SJCRH30 (cell line): Measurements from ENCODE around the gene GABPB1. TPM values are rescaled to one million over a fixed set of nuclear protein-coding genes. Genes with fewer than 3 reads are reported as not detected.
A peak's percentile ranks its signal among the peaks of the same experiment; 100 is the strongest.

Experiments used
- DNase-seq, 2 experiments: peaks; one replicate each; pipeline ENCODE4 v3.0.0-alpha.2; 2015 to 2020
- H3K27ac ChIP-seq: fragments of 250-450 bp; sonication (Bioruptor Pico); 2 replicates; pipeline ENCODE4 v1.5.1; 2020; ENCODE audit warnings: mild to moderate bottlenecking, moderate library complexity
- H3K27me3 ChIP-seq: fragments of 250-450 bp; sonication (Bioruptor Pico); 2 replicates; pipeline ENCODE4 v1.5.1; 2020; ENCODE audit warnings: mild to moderate bottlenecking, moderate library complexity
- H3K36me3 ChIP-seq: fragments of 250-450 bp; sonication (Bioruptor Pico); 2 replicates; pipeline ENCODE4 v1.5.1; 2020; ENCODE audit warnings: mild to moderate bottlenecking, moderate library complexity
- H3K4me1 ChIP-seq: fragments of 250-450 bp; sonication (Bioruptor Pico); 2 replicates; pipeline ENCODE4 v1.5.1; 2020; ENCODE audit warnings: mild to moderate bottlenecking, moderate library complexity
- H3K4me3 ChIP-seq: fragments of 250-450 bp; sonication (Bioruptor Pico); 2 replicates; pipeline ENCODE4 v1.5.1; 2020; ENCODE audit warnings: mild to moderate bottlenecking, moderate library complexity
- H3K9me3 ChIP-seq: fragments of 250-450 bp; sonication (Bioruptor Pico); replicated peaks from 2 replicates; pipeline ENCODE4 v1.5.1; 2020; ENCODE audit warnings: mild to moderate bottlenecking, moderate library complexity
- total RNA-seq: library from RNA; depleted of rRNA; stranded (reverse); fragments of >200 nt; shearing (Covaris generic); gene quantifications from 2 replicates; pipeline ENCODE4 v1.2.3, GENCODE V29; 2014

GABPB1 gene
- total RNA-seq, 1 experiment from 2014 or later, result 41.4 TPM

DNA sequence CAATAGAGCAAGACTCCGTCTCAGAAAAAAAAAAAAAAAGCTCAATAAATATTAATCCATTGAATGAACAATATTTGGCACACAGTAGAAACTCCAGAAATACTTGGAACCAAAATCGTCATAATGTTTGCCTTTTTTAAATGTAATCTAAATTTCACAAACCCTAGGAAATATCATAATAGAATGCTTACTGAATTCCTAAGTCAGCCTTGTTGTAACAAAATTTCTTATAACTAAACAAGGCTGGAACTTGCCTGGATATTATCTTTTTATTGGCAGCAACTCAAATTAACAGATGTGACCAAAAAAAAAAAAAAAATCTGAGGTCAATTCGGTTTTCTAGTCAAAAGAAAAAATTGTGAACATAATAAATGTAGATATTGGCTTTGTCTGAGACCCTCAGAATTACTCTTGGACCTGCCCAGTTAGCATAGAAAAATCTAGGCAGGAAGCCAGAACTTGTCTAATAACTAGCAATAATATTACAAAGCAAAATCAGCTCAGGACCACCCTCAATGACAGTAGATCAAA lies 33.3 kb downstream of the GABPB1 start:
- no peak overlapping the region for H3K27ac ChIP-seq
- DNase-seq, result no peak
- no peaks in the 10 kb centered on the region for H3K4me1 ChIP-seq

DNA sequence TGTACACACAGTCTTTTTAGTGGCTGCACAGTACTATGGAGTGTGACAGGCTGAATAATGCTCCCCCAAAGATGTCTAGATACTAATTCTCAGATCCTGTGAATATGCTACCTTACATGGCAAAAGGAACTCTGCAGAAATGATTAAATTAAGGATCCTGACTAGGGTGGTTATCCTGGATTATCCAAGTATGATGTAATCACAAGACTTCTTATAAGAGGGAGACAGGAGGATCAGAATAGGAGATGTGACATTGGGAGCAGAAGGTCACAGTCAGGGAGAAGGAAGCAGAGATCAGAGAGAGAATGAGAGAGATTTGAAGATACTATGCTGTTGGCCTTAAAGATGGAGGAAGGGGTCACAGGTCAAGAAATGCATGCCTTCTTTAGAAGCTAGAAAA lies 34.5 kb downstream of the GABPB1 start:
- Histone ChIP-seq H3K4me1 (no peaks in the 10 kb centered on the region), H3K27me3 (no peaks in the 10 kb centered on the region), H3K9me3 (no peaks in the 10 kb centered on the region), H3K36me3 (no peaks in the 10 kb centered on the region), H3K27ac (no peak overlapping the region), H3K4me3 (no peak overlapping the region)
- no peak for DNase-seq

More for the DNA sequence above, 33.3 kb downstream of the GABPB1 start:
- Histone ChIP-seq H3K9me3 (no peaks in the 10 kb centered on the region), H3K4me3 (no peak overlapping the region), H3K36me3 (no peaks in the 10 kb centered on the region), H3K27me3 (no peaks in the 10 kb centered on the region)

- no peaks in the 10 kb centered on the region for H3K36me3 ChIP-seq
- no peaks in the 10 kb centered on the region for H3K9me3 ChIP-seq
- no peak overlapping the region for H3K4me3 ChIP-seq
- H3K27me3 ChIP-seq, result no peaks in the 10 kb centered on the region
- H3K4me1 ChIP-seq, result no peaks in the 10 kb centered on the region
- H3K27ac ChIP-seq, result no peak overlapping the region
- DNase-seq, result no peak
Measured at GRCh38 chr15:50318697-50319096, 36.3 kb downstream of the GABPB1 start.

DNA sequence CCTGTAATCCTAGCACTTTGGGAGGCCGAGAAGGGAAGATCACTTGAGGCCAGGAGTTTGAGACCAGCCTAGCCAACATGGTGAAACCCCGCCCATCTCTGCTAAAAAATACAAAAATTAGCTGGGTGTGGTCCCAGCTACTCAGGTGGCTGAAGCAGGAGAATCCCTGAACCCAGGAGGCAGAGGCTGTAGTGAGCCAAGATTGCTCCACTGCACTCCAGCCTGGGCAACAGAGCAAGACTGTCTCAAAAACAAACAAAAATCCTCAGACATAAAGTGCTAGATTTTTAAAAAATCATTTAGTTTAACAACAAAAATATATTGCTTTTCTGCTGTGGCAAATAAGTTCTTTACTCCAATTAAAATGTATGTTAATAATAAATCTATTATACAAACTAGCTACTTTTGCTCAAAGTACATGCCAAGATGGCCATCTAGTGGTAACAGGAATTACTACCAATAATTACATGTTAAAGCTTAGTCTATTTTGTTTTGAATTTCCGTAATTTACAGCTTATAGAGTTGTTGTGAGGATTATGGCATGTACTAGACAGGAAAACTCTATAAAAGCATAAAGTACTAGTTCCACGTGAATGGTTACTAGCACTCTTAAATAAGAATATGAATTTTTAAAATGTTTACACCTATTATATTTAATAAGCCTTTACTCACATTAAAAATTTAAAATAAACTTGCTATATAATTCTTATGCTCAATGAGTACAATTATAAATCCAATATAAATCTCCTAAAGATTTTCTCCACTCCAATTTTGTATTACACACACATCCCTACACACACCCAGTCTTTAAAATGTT lies 39.0 kb downstream of the GABPB1 start:
- no peak overlapping the region for H3K4me3 ChIP-seq
- H3K27me3 ChIP-seq, result no peaks in the 10 kb centered on the region
- no peaks in the 10 kb centered on the region; the same call in 1 of the 2 replicates for H3K36me3 ChIP-seq
- no peaks in the 10 kb centered on the region for H3K9me3 ChIP-seq
- no peak overlapping the region for H3K27ac ChIP-seq
- peak in 1 of 2 experiments; percentile 50 for DNase-seq
- H3K4me1 ChIP-seq, result no peaks in the 10 kb centered on the region

- Histone ChIP-seq H3K4me3 (no peak overlapping the region), H3K4me1 (no peaks in the 10 kb centered on the region), H3K27ac (no peak overlapping the region), H3K27me3 (no peaks in the 10 kb centered on the region), H3K9me3 (peaks cover 5% of the 10 kb centered on the region), H3K36me3 (peaks cover 7% of the 10 kb centered on the region; the same call in 1 of the 2 replicates)
- DNase-seq, result no peak
Measured at GRCh38 chr15:50312636-50313035, 42.4 kb downstream of the GABPB1 start.

GRCh38 chr15:50307799-50308198 lies 47.2 kb downstream of the GABPB1 start:
- no peaks in the 10 kb centered on the region for H3K27me3 ChIP-seq
- no peak for DNase-seq
- peaks cover 19% of the 10 kb centered on the region; the same call in 1 of the 2 replicates for H3K36me3 ChIP-seq
- H3K9me3 ChIP-seq, result peaks cover 6% of the 10 kb centered on the region
- H3K4me3 ChIP-seq, result no peak overlapping the region
- H3K27ac ChIP-seq, result no peak overlapping the region
- H3K4me1 ChIP-seq, result no peaks in the 10 kb centered on the region

GRCh38 chr15:50304836-50305235 lies 50.2 kb downstream of the GABPB1 start:
- Histone ChIP-seq H3K27me3 (no peaks in the 10 kb centered on the region), H3K9me3 (peaks cover 6% of the 10 kb centered on the region), H3K4me3 (no peak overlapping the region), H3K27ac (no peak overlapping the region), H3K36me3 (peaks cover 26% of the 10 kb centered on the region; the same call in 1 of the 2 replicates), H3K4me1 (no peaks in the 10 kb centered on the region)
- no peak for DNase-seq

- Histone ChIP-seq H3K36me3 (peaks cover 19% of the 10 kb centered on the region; the same call in 1 of the 2 replicates), H3K9me3 (peaks cover under 1% of the 10 kb centered on the region), H3K27me3 (no peaks in the 10 kb centered on the region), H3K27ac (no peak overlapping the region), H3K4me3 (no peak overlapping the region), H3K4me1 (no peaks in the 10 kb centered on the region)
- DNase-seq, result no peak
Measured at GRCh38 chr15:50302581-50302980, 52.4 kb downstream of the GABPB1 start.

DNA sequence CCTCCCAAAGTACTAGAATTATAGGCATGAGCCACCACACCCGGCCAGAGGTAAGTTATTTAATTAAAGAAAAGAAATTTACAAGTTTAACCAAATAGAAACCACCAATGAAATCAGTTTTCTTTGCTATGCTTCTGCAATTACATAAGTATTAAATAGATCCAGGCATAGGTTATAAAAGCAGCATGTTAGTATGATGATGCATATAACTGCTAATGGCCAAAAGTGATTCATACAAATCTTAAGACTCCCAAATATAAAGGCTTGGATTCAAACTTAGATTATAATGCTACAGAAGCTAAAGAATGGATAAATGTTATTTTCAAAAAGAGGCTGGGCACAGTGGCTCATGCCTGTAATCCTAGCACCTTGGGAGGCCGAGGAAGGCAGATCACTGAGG lies 56.7 kb downstream of the GABPB1 start:
- Histone ChIP-seq H3K4me1 (no peaks in the 10 kb centered on the region), H3K4me3 (no peak overlapping the region), H3K36me3 (peaks cover 16% of the 10 kb centered on the region), H3K27ac (no peak overlapping the region), H3K9me3 (no peaks in the 10 kb centered on the region), H3K27me3 (no peaks in the 10 kb centered on the region)
- DNase-seq, result no peak

- no peak for DNase-seq
- H3K4me3 ChIP-seq, result no peak overlapping the region
- H3K4me1 ChIP-seq, result no peaks in the 10 kb centered on the region
- peaks cover 3% of the 10 kb centered on the region for H3K36me3 ChIP-seq
- H3K27me3 ChIP-seq, result no peaks in the 10 kb centered on the region
- no peaks in the 10 kb centered on the region for H3K9me3 ChIP-seq
- H3K27ac ChIP-seq, result no peak overlapping the region
Measured at GRCh38 chr15:50295966-50296365, 59.0 kb downstream of the GABPB1 start.

DNA sequence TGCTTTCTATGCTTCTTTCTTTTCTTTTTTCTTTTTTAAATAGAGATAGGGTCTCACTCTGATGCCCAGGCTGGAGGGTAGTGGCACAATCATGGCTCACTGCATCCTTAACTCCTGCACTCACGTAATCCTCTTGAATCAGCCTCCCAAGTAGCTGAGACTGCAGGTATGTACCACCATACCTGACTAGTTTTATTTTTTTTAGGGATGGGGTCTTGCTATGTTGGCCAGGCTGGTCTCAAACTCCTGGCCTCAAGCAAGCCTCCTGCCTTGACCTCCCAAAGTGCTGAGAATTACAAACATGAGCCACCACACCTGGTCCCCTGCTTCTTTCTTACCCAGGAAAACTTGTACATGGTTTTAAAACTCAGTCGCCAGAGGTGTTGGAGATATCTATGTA lies 65.2 kb downstream of the GABPB1 start:
- no peaks in the 10 kb centered on the region for H3K4me1 ChIP-seq
- H3K4me3 ChIP-seq, result no peak overlapping the region
- peaks cover 9% of the 10 kb centered on the region for H3K36me3 ChIP-seq
- no peak overlapping the region for H3K27ac ChIP-seq
- DNase-seq, result no peak
- no peaks in the 10 kb centered on the region for H3K9me3 ChIP-seq
- no peaks in the 10 kb centered on the region for H3K27me3 ChIP-seq

DNA sequence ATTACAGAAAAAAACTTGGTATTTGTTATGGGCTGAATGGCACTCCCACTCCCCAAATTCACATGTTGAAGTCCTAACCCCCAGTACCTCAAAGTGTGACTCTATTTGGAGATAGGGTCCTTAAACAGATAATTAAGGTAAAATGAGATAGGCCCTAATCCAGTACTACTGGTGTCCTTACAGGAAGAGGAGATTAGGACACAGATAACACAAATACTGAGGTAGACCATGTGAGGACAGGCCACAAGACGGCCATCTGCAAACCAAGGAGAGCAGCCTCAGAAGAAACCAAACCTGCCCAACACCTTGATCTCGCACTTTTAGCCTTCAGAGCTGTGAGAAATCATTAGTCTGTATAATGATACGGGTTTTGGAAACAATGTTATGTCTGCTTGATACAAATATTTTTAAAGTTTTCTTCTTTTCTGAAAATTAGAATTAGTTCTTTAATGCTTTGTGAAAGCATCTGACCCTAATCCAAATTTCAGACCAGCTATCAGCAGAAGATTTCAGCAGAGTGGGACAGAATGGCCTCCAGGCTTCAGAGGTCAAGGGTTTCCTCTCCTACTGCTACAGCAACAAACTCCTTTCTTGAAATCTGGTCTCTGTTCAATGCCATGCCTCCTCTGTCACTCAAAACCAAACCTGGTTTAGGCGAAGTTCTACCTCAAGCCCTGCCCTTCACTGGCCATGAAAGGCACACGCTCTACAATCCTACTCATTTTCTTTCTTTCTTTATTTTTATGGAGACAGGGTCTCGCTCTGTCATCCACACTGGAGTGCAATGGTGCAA lies 67.5 kb downstream of the GABPB1 start:
- Histone ChIP-seq H3K4me1 (no peaks in the 10 kb centered on the region), H3K9me3 (no peaks in the 10 kb centered on the region), H3K36me3 (peaks cover 12% of the 10 kb centered on the region), H3K27ac (no peak overlapping the region), H3K4me3 (no peak overlapping the region), H3K27me3 (no peaks in the 10 kb centered on the region)
- no peak for DNase-seq

DNA sequence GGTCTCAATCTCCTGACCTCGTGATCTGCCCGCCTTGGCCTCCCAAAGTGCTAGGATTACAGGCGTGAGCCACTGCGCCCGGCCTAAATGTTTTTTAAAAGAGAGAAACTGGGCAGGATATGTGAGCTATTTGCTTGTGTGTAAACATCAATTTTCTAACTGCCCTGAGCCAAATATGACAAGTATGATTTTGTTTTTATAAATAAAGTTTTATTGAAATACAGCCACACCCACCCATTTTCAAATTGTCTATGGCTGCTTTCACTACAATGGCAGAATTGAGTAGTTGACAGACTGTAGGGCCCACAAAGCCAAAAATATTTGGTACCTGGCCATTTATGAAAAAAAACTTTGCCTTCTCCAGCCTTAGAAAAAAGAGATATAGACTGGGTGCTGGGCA lies 73.6 kb downstream of the GABPB1 start:
- Histone ChIP-seq H3K4me1 (no peaks in the 10 kb centered on the region), H3K9me3 (no peaks in the 10 kb centered on the region), H3K27me3 (no peaks in the 10 kb centered on the region), H3K4me3 (no peak overlapping the region), H3K36me3 (peaks cover 10% of the 10 kb centered on the region), H3K27ac (no peak overlapping the region)
- DNase-seq, result no peak

DNA sequence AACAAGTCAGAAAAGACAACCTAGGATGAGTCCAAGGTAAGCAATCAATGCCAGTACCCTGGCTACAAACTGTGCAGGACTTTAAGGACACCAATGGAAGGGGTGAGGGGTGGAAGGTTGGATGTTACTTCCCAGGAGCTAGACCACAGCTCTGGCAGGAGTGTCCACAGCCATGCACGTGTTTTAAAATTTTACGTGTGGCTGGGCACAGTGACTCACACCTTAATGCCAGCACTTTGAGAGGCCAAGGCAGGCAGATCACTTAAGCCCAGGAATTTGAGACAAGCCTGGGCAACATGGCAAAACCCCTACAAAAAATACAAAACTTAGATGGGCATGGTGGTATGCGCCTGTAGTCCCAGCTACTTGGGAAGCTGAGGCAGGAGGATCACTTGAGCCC lies 74.7 kb downstream of the GABPB1 start:
- no peak for DNase-seq
- Histone ChIP-seq H3K27me3 (no peaks in the 10 kb centered on the region), H3K27ac (no peak overlapping the region), H3K36me3 (peaks cover 5% of the 10 kb centered on the region), H3K9me3 (no peaks in the 10 kb centered on the region), H3K4me1 (no peaks in the 10 kb centered on the region), H3K4me3 (no peak overlapping the region)

DNA sequence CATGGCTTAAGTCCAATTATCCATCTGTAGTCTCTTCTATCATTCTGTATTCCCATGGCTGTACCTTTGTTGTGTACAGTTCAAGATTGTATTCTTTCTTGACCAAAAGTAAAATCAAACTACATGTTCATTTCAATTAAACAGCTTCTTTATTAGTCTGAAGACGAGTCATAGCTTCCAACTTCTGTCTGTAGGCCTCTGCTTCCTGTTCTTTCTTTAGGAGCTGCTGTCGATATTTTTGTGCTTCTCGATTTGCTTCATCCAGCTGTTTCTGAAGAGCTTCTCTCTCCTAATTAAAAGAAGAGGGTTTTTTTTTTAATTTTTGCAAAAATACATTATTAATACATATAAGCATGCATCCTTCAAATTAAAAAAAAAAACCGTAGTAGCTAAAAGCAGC lies 76.5 kb downstream of the GABPB1 start:
- H3K4me1 ChIP-seq, result no peaks in the 10 kb centered on the region
- H3K4me3 ChIP-seq, result no peak overlapping the region
- H3K9me3 ChIP-seq, result no peaks in the 10 kb centered on the region
- H3K36me3 ChIP-seq, result no peaks in the 10 kb centered on the region
- no peak for DNase-seq
- no peak overlapping the region for H3K27ac ChIP-seq
- H3K27me3 ChIP-seq, result no peaks in the 10 kb centered on the region
